Measurements from ENCODE around the gene TMEM108.

The TMEM108 gene

DNA sequence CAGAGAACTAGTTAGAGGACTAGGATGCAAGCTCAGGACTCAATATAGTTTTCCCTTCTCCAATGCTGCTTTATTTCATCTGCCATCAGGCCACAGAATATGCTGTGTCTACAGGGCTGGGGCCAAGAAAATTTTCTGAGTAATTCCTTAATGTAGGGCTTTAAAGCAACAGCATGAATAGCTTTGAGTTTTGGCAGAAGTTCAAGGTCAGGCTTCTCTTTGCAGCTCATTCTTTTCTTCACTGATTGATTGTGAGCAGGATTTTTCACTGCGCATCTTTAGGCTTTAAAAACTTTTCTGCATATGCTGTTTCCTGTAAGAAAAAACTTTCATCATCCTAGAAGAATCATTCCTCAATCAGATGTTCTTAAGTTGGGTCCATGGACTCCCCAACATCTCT is 4.6 kb downstream of the TMEM108 start:
- ChIA-PET CTCF (interaction anchor here (0.9 to 6.2 kb wide), 12 partner anchors 19 to 565 kb away, joined by 3 to 62 read pairs (median 6); no protein-coding TSS in a partner anchor), POLR2A (no interaction called here)
- Histone ChIP-seq H3K27ac (ENCODE audit: extremely low read depth, low read depth, low read length) (no peak overlapping the region), H3K9me3 (ENCODE audit: control insufficient read depth, insufficient read depth, low read depth, low read length) (no peaks in the 10 kb centered on the region), H3K4me3 (ENCODE audit: low read depth, low read length) (no peak overlapping the region), H3K4me1 (ENCODE audit: control insufficient read depth, insufficient read depth, low read length) (no peaks in the 10 kb centered on the region), H3K36me3 (ENCODE audit: control insufficient read depth in 2 of 2, insufficient read depth in 1 of 2, low read length in 2 of 2) (peaks cover 0 to 15% of the 10 kb centered on the region in 2 experiments; a peak in 1 of 3 replicates)
- no peak for TF ChIP-seq ZNF626 (tag by site-specific recombination; IDR thresholded peaks at IDR 0.05)
- TF ChIP-seq ZFP3 (tag by site-specific recombination; IDR thresholded peaks at IDR 0.05; ENCODE audit: low read depth): no peak
- no peak for TF ChIP-seq ZNF274 (IDR thresholded peaks at IDR 0.05; ENCODE audit: low read length)
- no peak for TF ChIP-seq ZNF274 (tag by site-specific recombination; IDR thresholded peaks at IDR 0.05; ENCODE audit: borderline replicate concordance)

DNA sequence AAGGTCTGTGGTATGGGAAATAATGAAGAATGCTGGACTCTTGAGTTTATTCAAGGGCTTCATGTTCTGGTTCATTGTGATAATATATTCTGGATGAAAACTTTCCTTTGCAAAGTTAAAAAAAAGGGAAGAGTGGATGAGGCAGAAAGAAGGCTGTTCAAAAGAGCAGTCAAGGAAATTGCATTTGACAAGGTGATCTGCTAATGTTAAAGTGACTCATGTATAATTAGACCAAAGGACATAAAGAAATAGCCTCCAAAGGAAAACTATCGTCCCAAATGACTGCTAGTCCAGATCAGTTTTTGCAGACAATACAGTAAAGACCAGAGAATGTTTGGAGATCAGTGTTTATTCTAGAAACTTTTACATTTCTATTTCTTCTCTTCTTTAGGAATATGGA is 9.8 kb downstream of the TMEM108 start:
- POLR2A ChIA-PET: no interaction called here
- TF ChIP-seq, protein P1, sequence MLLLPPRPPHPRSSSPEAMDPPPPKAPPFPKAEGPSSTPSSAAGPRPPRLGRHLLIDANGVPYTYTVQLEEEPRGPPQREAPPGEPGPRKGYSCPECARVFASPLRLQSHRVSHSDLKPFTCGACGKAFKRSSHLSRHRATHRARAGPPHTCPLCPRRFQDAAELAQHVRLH (tag by site-specific recombination; IDR thresholded peaks at IDR 0.05): no peak
- TF ChIP-seq ZNF473 (tag by site-specific recombination; IDR thresholded peaks at IDR 0.05) (no peak), ZNF311 (tag by site-specific recombination; IDR thresholded peaks at IDR 0.05; ENCODE audit: borderline replicate concordance) (no peak)

DNA sequence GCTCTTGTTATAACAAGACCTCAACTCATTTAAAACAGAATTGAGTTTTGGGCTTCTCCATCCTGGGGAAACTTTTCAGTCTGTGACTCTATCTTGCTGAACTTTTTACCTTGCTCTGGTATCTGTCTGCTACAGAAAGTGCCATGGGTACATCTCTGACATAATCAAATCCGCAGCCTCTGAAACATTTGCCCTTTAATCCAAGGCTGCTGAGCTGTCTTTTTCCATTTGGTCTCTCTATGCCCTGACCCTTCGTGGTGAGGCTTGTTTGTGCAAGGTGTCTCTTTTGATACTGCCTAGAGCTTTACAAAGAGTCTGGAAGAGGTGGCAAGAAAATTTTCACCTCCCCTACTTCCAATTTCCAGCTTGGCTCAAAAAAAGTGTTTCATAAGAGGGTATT is 11.3 kb downstream of the TMEM108 start:
- Histone ChIP-seq H3K4me1 (ENCODE audit: control insufficient read depth, insufficient read depth, low read length) (no peaks in the 10 kb centered on the region), H3K36me3 (ENCODE audit: control insufficient read depth in 2 of 2, insufficient read depth in 1 of 2, low read length in 2 of 2) (peaks cover 0 to 15% of the 10 kb centered on the region in 2 experiments; a peak in 1 of 3 replicates), H3K4me3 (ENCODE audit: low read depth, low read length) (no peak overlapping the region), H3K9me3 (ENCODE audit: control insufficient read depth, insufficient read depth, low read depth, low read length) (no peaks in the 10 kb centered on the region), H3K27ac (ENCODE audit: extremely low read depth, low read depth, low read length) (no peak overlapping the region)
- TF ChIP-seq SETDB1 (IDR thresholded peaks at IDR 0.05; ENCODE audit: insufficient read length, low read length) (no peak), ZNF114 (tag by site-specific recombination; IDR thresholded peaks at IDR 0.05) (no peak), ZNF366 (tag by site-specific recombination; conservative IDR thresholded peaks at IDR 0.05) (no peak), ZNF585B (tag by site-specific recombination; IDR thresholded peaks at IDR 0.05) (no peak), ZNF777 (tag by site-specific recombination; IDR thresholded peaks at IDR 0.05; ENCODE audit: borderline replicate concordance) (no peak), ZNF133 (tag by site-specific recombination; IDR thresholded peaks at IDR 0.05) (no peak), PRDM1 (tag by site-specific recombination; IDR thresholded peaks at IDR 0.05) (no peak), ZNF670 (tag by site-specific recombination; IDR thresholded peaks at IDR 0.05; ENCODE audit: low read depth) (no peak), MEIS1 (CRISPR knock-in tag; IDR thresholded peaks at IDR 0.05; ENCODE audit: borderline replicate concordance) (no peak), ZNF830 (tag by site-specific recombination; IDR thresholded peaks at IDR 0.05; ENCODE audit: low read depth) (no peak)
- TF ChIP-seq, protein P2, sequence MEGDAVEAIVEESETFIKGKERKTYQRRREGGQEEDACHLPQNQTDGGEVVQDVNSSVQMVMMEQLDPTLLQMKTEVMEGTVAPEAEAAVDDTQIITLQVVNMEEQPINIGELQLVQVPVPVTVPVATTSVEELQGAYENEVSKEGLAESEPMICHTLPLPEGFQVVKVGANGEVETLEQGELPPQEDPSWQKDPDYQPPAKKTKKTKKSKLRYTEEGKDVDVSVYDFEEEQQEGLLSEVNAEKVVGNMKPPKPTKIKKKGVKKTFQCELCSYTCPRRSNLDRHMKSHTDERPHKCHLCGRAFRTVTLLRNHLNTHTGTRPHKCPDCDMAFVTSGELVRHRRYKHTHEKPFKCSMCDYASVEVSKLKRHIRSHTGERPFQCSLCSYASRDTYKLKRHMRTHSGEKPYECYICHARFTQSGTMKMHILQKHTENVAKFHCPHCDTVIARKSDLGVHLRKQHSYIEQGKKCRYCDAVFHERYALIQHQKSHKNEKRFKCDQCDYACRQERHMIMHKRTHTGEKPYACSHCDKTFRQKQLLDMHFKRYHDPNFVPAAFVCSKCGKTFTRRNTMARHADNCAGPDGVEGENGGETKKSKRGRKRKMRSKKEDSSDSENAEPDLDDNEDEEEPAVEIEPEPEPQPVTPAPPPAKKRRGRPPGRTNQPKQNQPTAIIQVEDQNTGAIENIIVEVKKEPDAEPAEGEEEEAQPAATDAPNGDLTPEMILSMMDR (tag by site-specific recombination; IDR thresholded peaks at IDR 0.05): no peak
- POLR2A ChIA-PET: no interaction called here
- CTCF ChIA-PET: no interaction called here

More for the DNA sequence above, 9.8 kb downstream of the TMEM108 start:
- Histone ChIP-seq H3K36me3 (ENCODE audit: control insufficient read depth in 2 of 2, insufficient read depth in 1 of 2, low read length in 2 of 2) (peaks cover 0 to 15% of the 10 kb centered on the region in 2 experiments; a peak in 1 of 3 replicates), H3K4me3 (ENCODE audit: low read depth, low read length) (no peak overlapping the region), H3K4me1 (ENCODE audit: control insufficient read depth, insufficient read depth, low read length) (no peaks in the 10 kb centered on the region), H3K9me3 (ENCODE audit: control insufficient read depth, insufficient read depth, low read depth, low read length) (no peaks in the 10 kb centered on the region), H3K27ac (ENCODE audit: extremely low read depth, low read depth, low read length) (no peak overlapping the region)
- CTCF ChIA-PET: no interaction called here

DNA sequence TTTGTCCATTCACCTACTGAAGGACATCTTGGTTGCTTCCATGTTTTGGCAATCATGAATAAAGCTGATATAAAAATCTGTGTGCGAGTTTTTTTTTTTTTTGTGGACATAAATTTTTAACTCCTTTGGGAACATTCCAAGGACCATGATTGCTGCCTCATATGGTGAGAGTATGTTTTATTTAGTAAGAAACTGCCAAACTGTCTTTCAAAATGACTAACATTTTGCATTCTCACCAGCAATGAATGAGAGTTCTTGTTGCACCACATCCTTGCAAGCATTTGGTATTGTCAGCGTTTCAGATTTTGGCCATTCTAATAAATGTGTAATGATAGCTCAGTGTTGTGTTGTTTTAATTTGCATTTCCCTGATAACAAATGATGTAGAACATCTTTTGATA is 12.7 kb downstream of the TMEM108 start:
- H3K27ac ChIP-seq (ENCODE audit: extremely low read depth, low read depth, low read length): no peak overlapping the region
- CTCF ChIA-PET: interaction anchor here (0.6 kb wide), 1 partner anchor 114 kb away, joined by 3 read pairs; no protein-coding TSS in a partner anchor
- no peaks in the 10 kb centered on the region for H3K4me1 ChIP-seq (ENCODE audit: control insufficient read depth, insufficient read depth, low read length)
- POLR2A ChIA-PET: no interaction called here
- no peak overlapping the region for H3K4me3 ChIP-seq (ENCODE audit: low read depth, low read length)
- peaks cover 0 to 12% of the 10 kb centered on the region in 2 experiments; a peak in 1 of 3 replicates for H3K36me3 ChIP-seq (ENCODE audit: control insufficient read depth in 2 of 2, insufficient read depth in 1 of 2, low read length in 2 of 2)
- H3K9me3 ChIP-seq (ENCODE audit: control insufficient read depth, insufficient read depth, low read depth, low read length): no peaks in the 10 kb centered on the region
- TF ChIP-seq ZNF169 (tag by site-specific recombination; IDR thresholded peaks at IDR 0.05) (no peak), ZNF184 (tag by site-specific recombination; IDR thresholded peaks at IDR 0.05) (no peak), ZNF354C (tag by site-specific recombination; IDR thresholded peaks at IDR 0.05; ENCODE audit: borderline replicate concordance, low read depth) (no peak), KLF9 (tag by site-specific recombination; IDR thresholded peaks at IDR 0.05; ENCODE audit: low read depth) (no peak), ZNF555 (tag by site-specific recombination; conservative IDR thresholded peaks at IDR 0.05) (no peak), REPIN1 (tag by site-specific recombination; IDR thresholded peaks at IDR 0.05; ENCODE audit: low read depth) (no peak), ZNF792 (tag by site-specific recombination; IDR thresholded peaks at IDR 0.05) (no peak), ZNF248 (tag by site-specific recombination; IDR thresholded peaks at IDR 0.05) (no peak), ZIC2 (tag by site-specific recombination; IDR thresholded peaks at IDR 0.05) (no peak)
- TF ChIP-seq, protein P3, sequence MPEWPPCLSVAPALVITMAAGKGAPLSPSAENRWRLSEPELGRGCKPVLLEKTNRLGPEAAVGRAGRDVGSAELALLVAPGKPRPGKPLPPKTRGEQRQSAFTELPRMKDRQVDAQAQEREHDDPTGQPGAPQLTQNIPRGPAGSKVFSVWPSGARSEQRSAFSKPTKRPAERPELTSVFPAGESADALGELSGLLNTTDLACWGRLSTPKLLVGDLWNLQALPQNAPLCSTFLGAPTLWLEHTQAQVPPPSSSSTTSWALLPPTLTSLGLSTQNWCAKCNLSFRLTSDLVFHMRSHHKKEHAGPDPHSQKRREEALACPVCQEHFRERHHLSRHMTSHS (tag by site-specific recombination; IDR thresholded peaks at IDR 0.05): no peak
- TF ChIP-seq, protein P1 (tag by site-specific recombination; IDR thresholded peaks at IDR 0.05): no peak

Measured in HEK293 (cell line).